GM10266 (cell line): Measurements from ENCODE around the gene PIEZO1.

Source experiments
- DNase-seq: peaks from one replicate; pipeline ENCODE4 v3.0.0; 2012; ENCODE audit errors: extremely low spot score
- TF ChIP-seq, protein P1 (sequence below): IDR thresholded peaks from 2 replicates; pipeline ENCODE4 v1.5.1; 2012; ENCODE audit warnings: mild to moderate bottlenecking, low read depth; ENCODE audit not compliant: control insufficient read depth, insufficient read depth; ENCODE audit errors: missing control alignments

Gene PIEZO1

DNA sequence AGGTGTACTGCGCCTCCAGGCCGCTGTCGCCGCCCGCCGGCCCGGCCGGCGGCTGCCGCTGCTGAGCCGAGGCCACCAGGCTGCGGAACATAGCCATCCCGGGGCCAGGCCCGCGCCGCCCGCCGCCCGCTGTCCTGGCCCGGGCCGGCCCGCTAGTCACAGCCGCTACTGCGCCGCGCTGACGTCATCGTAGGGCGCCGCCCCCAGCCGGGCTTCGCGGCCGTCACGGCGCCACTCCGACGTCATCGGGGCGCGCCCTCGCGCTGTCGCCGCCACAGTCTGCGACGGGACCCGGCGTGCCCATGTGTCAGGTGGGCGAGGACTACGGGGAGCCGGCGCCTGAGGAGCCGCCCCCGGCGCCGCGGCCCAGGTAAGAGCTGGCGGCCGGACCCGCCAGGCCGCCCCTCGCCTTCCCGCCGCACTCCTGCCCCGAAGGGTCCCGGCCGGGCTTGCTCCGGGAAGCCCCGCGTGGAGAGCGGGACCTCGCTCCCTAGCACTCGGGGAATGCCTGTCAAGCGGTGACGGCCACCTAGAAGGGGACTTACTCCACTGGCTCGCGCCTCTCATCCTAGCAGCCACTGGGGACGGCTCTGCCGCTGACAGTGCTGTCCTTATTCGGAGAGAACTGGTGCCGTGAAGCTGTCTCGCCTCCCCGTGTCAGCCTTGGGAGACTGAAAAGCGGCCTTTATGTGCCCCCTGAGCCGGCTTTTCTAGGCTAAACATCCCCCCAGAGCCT, 78.6 kb downstream of the PIEZO1 start, which contains the start of the genes CTU2 and RNF166:
Gene CTU2 (plus strand): TSS at position 275 of the 736 bp plus-strand sequence. CDS start 28 bp downstream, at position 303.
Gene RNF166 (minus strand): TSS at position 180 of the 736 bp plus-strand sequence. CDS start 83 bp downstream, at position 97.
- peak; percentile 99 for DNase-seq
- TF ChIP-seq, protein P1, sequence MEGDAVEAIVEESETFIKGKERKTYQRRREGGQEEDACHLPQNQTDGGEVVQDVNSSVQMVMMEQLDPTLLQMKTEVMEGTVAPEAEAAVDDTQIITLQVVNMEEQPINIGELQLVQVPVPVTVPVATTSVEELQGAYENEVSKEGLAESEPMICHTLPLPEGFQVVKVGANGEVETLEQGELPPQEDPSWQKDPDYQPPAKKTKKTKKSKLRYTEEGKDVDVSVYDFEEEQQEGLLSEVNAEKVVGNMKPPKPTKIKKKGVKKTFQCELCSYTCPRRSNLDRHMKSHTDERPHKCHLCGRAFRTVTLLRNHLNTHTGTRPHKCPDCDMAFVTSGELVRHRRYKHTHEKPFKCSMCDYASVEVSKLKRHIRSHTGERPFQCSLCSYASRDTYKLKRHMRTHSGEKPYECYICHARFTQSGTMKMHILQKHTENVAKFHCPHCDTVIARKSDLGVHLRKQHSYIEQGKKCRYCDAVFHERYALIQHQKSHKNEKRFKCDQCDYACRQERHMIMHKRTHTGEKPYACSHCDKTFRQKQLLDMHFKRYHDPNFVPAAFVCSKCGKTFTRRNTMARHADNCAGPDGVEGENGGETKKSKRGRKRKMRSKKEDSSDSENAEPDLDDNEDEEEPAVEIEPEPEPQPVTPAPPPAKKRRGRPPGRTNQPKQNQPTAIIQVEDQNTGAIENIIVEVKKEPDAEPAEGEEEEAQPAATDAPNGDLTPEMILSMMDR, result no peak

DNA sequence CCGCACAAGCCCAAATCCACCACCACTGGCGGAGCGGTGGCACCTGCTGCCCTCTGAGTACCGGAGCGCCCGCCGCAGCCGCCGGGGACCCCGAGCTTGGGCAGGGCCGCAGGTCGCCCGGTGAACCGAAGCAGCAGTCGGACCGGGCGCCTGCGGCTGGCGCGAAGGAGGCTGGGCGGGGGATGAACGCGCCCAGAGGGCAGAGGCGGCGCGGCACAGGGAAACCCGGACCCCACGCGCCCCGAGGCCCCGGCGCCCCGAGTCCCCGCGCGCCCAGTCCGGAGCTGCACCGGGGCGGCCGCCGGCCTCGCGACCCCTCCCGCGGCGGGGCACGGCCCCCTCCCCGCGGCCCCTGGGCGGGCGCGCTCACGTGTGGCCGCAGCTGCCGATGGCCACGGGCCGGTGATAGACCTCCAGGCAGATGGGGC, 79.2 kb downstream of the PIEZO1 start:
- TF ChIP-seq, protein P1, result no peak
- no peak for DNase-seq

- no peak for DNase-seq
- TF ChIP-seq, protein P1, result no peak
Measured at GRCh38 chr16:88705076-88705684, 79.8 kb downstream of the PIEZO1 start.

GRCh38 chr16:88703486-88704309, 81.3 kb downstream of the PIEZO1 start:
- TF ChIP-seq, protein P1, result no peak
- no peak for DNase-seq

GRCh38 chr16:88702371-88703210, 82.4 kb downstream of the PIEZO1 start:
- TF ChIP-seq, protein P1, result no peak
- DNase-seq, result no peak

- TF ChIP-seq, protein P1, result no peak
- DNase-seq, result no peak
Measured at GRCh38 chr16:88701581-88702370, 83.2 kb downstream of the PIEZO1 start.
